Subcutaneous adipose tissue (tissue), 4 donors: ENCODE results near the gene KRT2. TPM values are rescaled to one million over a fixed set of nuclear protein-coding genes. Genes with fewer than 3 reads are reported as not detected.

Experiments
- total RNA-seq, 4 donors: library from RNA; depleted of rRNA; stranded (reverse); fragments of >200 nt; gene quantifications; one replicate each; pipeline ENCODE4 v1.1.0, GENCODE V29; 2016
- TF ChIP-seq, protein P1 (sequence below): fragments of 450-650 bp; IDR thresholded peaks from one replicate; pipeline ENCODE4 v1.5.1; 2016; ENCODE audit warnings: low read depth, mild to moderate bottlenecking, control low read depth, antibody characterized with exemption, moderate library complexity

Gene KRT2
- total RNA-seq, 4 donors from 2014 or later, result not detected

- TF ChIP-seq, protein P1, sequence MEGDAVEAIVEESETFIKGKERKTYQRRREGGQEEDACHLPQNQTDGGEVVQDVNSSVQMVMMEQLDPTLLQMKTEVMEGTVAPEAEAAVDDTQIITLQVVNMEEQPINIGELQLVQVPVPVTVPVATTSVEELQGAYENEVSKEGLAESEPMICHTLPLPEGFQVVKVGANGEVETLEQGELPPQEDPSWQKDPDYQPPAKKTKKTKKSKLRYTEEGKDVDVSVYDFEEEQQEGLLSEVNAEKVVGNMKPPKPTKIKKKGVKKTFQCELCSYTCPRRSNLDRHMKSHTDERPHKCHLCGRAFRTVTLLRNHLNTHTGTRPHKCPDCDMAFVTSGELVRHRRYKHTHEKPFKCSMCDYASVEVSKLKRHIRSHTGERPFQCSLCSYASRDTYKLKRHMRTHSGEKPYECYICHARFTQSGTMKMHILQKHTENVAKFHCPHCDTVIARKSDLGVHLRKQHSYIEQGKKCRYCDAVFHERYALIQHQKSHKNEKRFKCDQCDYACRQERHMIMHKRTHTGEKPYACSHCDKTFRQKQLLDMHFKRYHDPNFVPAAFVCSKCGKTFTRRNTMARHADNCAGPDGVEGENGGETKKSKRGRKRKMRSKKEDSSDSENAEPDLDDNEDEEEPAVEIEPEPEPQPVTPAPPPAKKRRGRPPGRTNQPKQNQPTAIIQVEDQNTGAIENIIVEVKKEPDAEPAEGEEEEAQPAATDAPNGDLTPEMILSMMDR, result no peak
Observed at GRCh38 chr12:52608161-52608560, 43.9 kb downstream of the KRT2 start.

GRCh38 chr12:52607314-52607713, 44.7 kb downstream of the KRT2 start:
- TF ChIP-seq, protein P1, result no peak

- TF ChIP-seq, protein P1, result no peak
Observed at GRCh38 chr12:52606581-52607218, 45.3 kb downstream of the KRT2 start.

DNA sequence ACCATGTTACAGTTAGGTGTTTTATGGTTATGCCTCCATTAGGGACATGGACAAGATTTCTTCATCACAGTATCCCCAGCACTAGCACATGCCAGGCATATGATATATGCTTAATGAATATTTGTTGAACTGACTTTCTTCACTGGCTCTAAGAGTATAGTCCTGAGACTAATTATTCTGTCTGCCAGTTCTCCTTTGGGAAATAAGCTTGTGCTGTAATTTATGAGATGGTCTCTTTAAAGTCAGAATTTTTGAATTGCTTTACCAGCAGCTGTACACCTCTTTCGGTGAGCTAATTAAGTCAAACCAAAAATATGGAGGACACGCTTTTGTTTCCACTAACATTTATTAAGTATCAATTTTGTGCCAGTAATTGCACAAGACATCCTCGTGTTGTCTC, 45.9 kb downstream of the KRT2 start:
- TF ChIP-seq, protein P1, result no peak

DNA sequence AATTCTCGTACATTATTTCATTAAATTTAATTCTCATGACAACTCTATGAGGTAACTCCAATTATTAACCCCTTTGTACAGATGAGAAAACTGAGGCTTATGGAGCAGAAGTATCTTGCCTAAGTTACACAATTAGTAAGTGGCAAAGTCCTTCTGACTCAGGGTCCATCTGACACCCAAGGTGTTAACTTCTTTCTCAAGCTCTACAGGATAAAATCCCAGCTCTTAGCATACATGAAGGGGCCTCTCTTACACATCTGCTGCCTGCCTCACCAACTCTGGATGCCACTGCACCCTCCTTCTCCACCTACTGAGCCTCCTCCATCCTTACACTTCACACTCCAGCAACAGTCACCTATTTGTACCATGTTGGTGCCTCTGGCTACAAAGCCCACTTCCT, 46.5 kb downstream of the KRT2 start:
- TF ChIP-seq, protein P1, result no peak

- TF ChIP-seq, protein P1, result no peak
Observed at GRCh38 chr12:52604859-52605258, 47.2 kb downstream of the KRT2 start.

GRCh38 chr12:52603314-52603713, 48.7 kb downstream of the KRT2 start:
- TF ChIP-seq, protein P1, result no peak
